HG03571 (cell line): Measurements from ENCODE around the gene ALDH1B1.

Source experiments
- ATAC-seq: cut with Tn5 transposase; IDR thresholded peaks from one replicate; pipeline ENCODE4 v1.9.1; 2021; ENCODE audit not compliant: unreplicated experiment

The ALDH1B1 gene

GRCh38 chr9:38413283-38413682 is 20.8 kb downstream of the ALDH1B1 start:
- ATAC-seq: no peak

GRCh38 chr9:38414040-38414723 is 21.7 kb downstream of the ALDH1B1 start:
- ATAC-seq: no peak

DNA sequence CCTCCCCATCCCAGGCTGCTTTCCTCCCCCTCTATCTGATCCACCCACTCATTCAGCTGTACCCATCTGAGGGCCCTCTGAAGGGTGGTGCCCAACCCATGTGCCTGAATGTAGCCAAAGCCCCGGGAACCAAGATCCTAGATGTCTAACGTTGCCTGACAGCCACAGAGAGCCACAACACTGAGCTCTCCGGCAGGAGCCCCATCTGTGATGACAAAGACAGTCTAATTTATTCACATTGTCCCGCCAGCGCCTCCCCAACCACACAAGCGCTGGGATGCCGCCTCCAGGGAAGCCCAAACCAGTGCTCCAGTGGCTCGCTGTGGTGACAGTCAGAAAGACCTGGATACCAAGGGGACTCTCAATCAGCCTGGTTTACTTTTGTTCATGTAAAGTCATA is 23.4 kb downstream of the ALDH1B1 start:
- no peak for ATAC-seq

DNA sequence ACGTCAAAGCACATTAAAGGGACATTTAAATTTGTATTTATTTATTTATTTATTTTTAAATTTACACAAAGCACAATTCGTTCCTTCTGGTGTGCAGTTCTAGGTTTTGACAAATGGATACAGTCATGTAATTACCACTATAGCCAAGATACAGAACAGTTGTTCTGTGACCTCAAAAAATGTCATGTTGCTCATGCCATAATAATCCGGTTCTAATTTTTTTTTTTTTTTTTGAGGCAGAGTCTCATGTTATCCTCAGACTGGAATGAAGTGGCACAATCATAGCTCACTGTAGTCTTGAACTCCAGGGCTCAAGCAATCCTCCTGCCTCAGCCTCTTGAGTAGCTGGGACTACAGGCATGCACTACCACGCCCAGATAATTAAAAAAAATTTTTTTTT is 24.0 kb downstream of the ALDH1B1 start:
- no peak for ATAC-seq

DNA sequence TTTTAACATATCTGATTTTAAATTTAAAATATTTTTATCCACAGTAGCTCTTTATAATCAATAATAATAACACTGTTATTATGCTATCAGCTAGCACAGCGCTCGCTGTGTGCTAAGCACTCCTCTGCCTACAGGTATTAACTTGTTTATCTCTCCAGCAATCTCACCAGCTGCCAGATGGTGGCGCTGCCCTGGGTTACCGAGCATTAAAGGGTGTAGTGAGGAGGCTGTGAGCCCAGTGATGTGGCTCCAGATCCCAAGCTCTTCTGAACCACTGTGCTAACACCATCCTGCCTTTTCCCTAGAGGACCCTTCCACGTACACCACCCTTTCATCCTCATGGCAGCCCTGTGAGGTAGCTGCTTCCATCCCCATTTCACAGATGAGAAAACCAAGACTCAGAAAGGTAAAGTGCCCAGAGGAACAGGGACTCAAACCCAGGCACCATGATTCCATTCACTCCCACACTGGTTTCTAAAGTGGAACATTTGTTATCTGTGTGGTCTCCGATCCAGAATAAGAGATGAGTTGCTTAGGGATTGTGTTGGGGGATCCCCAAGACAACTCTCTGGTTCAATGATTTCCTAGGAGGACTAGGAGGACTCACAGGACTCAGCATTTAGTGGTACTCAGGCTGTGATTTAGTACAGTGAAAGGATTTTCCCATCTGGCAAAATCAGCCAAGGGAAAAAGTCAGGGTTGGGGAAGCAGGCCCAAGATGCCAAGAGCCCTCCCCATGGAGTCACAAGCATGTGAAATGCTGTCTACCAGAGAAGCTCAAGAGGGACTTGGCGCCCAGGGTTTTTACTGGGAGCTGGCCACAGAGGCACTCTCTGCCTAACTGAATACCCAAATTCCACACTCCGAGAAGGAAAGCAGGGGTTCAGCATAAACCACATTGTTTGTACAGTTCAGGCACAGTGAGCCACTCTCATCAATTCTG is 24.8 kb downstream of the ALDH1B1 start:
- no peak for ATAC-seq

DNA sequence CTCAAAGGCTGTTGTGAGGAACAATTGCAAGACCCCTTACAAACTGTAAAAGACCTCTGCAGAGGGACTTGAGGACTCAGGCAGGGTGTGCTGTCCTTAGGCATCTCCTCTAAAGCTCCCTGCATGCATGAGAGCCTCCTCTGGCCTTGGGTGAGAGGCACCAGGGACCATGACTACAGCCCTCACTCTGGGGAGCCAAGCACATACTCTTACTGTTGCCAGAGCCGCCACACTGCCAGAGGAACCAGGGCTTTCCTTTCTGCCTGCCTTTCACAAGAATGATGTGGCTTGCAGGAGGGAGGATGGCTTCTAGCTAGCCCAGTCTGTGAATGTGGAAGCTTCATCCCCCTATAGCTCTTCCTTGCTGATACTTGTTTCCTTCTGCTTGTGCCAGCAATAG is 25.9 kb downstream of the ALDH1B1 start:
- ATAC-seq: no peak

DNA sequence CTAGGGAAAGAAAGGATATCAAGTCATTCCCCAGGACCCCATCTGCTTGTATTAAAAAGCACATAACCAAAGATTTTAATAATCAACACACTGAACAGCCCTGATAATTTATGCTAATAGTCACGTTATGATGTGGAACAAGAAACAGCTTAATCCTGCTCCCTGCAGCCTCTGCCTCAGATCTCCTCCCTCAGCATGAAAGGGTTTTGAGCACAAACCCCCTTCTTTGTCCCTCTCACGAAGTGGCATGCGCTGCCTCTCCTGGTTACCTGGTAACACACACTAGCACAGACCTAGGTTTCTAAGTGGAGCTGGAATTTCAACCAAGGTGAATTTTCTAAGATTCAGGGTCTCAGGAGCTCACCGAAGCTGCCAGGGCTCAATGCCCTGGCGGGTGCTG is 26.7 kb downstream of the ALDH1B1 start:
- no peak for ATAC-seq

- ATAC-seq: no peak
Measured at GRCh38 chr9:38421498-38422211, 29.2 kb downstream of the ALDH1B1 start.

DNA sequence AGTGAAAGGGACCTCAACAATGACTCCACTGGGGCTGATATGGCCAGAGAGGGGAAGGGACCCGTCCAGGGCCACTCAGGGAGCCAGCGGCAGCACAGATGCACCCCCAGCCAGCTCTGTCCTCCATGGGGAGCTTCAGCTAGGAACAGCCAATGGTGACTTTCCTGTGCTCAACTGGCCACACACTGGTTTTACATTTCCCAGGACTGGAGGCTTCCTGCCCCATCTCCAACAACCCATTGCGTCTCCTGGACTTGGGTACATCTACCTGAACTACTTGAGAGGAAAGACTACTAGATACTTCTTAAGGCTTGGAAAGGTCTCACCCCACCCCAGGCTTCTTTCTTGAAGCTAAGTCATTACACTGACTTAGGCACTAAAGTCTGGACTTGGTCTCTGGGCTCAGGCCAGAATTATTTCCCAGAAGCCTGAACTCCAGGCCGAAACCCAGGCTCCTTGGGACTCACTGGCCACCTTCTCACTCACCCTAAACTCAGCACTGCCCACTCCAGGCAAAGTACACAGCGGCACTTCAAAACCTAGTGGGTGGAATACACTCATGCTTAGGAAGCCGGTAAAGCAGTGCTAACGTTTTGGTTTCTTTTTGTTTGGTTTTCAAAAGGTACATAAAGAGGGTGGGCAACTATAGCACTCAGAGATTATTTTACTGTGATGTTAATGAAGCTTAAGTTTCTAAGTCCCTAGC is 30.2 kb downstream of the ALDH1B1 start:
- ATAC-seq: no peak

DNA sequence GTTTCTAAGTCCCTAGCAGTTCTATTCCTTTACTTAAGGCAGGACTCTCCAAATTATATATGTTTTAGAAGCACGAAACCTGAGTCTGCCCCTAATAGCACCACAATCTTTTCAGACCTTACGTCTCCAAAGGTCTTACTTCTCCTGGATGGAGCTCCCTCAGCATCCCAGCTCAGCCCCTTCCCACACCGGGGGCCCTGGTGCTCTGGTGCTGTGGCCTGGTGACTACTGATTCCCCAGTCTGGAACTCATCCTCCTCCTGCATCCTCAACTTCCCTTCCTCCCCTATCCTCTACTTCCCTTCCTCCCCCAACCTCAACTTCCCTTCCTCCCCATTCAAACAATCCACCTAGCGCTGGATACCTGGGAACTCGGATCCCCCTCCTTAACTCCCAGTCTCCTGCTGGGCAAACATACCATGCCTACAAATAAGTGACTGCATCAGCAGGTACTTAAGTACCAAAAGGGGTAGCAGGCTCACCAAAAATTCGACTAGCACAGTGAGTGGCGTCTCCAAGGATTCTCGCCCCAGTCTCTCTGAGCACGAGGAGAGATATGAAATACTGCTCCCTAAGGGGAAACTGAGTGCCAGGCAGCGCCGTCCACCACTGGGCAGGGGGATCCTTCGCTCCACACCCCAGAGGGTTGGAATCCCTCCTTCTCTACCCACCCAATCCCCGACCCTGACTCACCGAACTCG is 30.9 kb downstream of the ALDH1B1 start:
- no peak for ATAC-seq

DNA sequence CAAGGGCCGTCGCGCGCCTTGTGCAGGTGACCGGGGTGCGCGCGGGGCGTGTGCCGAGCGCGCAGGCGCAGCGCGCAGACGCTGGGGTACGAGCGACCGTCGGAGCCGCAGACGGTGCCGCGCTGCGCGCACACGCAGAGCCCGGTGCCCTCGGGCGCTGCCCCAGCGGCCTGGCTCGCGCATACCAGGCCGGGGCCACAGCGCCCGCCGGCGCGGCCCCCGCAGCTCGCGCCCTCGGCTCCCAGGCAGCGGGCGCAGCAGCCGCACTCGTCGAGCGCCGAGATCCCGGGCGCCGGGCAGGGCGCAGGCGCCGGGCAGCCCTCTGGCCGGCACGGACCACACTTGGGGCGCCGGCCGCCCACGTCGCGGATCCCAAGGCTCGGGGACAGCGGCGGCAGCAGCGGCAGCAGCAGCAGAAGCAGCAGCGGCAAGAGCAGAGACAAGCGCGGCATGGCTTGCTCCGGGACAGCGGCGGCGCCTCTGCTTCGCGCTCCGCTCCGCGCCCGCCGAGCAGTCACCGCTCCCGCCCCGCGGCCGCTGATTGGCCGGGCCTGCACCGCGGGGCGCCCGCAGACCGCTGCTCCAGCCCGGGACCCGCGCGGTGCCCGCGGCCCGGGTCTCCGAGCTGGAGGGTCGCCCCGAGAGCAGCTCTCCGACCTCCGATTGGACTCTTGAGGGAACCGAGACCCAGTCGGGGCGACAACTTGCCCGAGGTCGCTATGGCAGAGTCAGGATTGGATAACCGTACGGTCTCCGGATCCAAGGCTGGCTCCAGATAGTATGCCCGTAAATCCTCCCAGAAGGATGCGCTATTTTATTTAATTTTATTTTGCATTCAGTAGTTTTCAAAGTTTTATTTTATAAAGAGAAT is 31.7 kb downstream of the ALDH1B1 start, which contains the start of gene IGFBPL1:
IGFBPL1 (minus strand) TSS at position 482 of the 871 bp plus-strand sequence; CDS start at position 452, 30 bp downstream.
- ATAC-seq: no peak

- no peak for ATAC-seq
Measured at GRCh38 chr9:38424918-38425317, 32.4 kb downstream of the ALDH1B1 start.

- ATAC-seq: no peak
Measured at GRCh38 chr9:38428062-38428461, 35.6 kb downstream of the ALDH1B1 start.

DNA sequence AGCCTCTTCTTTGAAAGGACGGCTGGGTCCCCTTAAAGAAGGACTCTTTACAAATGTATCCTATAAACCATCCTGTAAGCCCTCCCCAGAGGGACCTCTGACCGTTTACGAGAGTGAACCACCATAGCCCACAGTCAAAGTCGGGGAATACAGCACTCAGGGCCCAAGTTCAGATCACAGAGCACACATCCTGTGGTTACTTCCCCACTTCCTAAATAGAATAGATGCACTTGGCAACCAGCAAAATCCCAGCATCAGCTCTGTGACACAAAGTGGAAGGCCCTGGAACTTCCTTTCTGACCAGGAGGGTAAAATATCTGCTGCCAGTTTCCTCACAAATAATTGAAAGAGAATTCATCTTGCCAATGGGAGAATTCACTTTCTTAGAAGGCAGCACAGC is 38.6 kb downstream of the ALDH1B1 start:
- no peak for ATAC-seq

DNA sequence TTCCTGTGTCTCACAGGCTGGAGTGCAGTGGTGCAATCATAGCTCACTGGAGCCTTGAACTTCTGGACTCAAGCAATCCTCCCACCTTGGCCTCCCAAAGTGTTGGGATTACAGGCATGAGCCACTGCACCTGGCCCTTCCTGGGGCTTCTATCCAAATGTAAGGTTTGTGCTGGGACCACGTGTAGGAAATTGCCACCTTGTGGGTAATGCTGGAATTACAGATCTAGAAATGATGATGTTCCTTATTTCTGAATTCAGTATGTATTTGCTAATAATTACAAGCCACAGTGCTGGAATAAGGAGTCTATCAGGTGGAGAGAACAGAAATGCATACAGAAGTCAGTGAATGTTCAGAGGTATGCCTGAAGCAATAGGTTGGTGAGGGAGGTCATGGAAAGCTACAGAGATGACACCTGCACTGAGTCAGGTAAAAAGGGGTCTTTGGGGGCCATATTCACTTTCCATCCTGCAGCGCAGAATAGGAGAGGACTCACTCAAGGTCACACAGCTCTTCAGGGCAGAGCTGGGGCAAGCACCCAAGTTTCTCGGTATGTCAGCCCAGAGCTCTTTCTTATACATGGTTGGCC is 40.5 kb downstream of the ALDH1B1 start:
- ATAC-seq: no peak

DNA sequence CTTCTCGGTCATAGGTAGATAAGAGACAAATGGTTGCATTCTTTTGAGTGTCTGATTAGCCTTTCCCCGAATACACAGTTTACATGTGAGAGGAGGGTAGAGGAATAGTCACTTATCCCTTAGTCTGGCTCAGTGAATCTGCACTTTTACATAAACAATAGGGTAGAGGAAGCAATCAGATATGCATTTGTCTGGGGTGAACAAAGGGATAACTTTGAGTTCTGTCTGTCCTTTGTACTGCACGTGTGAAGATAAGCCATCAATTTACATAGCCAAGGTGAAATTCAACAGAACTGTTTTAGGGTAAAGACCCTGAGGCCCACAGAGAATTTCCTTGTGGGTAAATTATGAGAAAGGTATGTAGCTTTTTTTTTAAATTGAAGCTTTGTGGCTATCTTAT is 41.9 kb downstream of the ALDH1B1 start:
- ATAC-seq: no peak

DNA sequence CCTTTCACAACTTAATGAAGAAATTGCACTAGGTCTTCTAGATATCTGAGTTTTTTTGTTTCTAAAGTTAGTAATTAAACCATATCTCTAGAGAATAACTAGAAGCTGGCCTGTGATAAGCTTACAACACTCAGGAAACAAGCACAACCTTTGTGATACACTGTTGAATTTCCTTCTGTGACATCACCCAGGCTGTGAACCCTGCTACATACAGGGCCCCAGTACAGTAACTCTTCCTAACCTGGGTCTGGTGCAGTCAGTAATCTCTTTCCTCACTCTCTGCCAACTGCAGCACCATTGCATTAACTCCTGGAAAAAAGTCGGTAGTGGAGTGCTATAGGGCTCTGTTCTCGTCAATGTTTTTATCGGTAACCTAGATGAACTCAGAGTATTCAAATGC is 42.4 kb downstream of the ALDH1B1 start:
- no peak for ATAC-seq

DNA sequence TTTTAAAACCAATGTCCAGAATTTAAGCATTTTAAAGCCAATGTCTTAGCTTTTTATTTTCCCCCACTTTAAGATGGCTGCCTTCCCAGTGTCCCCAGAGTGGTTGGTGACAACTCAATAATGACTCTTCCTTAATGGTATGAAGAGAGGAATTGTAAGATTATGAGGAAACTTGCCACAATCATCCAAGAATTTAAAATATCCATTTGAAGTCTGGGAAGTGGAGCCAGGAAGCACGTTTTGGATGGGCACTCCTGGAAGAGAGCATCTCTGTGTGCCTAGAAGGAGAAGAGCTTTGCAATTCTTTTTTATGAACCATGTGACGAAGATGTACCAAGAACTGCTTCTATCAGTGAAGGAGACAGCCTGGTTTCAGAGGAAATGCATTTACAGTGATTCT is 43.0 kb downstream of the ALDH1B1 start:
- no peak for ATAC-seq

GRCh38 chr9:38436708-38437107 is 44.2 kb downstream of the ALDH1B1 start:
- ATAC-seq: no peak
